IPS DF 4.7 (cell line): Measurements from ENCODE around the gene SMPD2.

Source experiments
- DNase-seq: peaks from one replicate; pipeline ENCODE4 v3.0.0-alpha.2; 2013; ENCODE audit warnings: low spot score; ENCODE audit errors: extremely low read depth

The SMPD2 gene

GRCh38 chr6:109485266-109485935 is 44.9 kb downstream of the SMPD2 start:
- DNase-seq = no peak

GRCh38 chr6:109486068-109486467 is 45.5 kb downstream of the SMPD2 start:
- DNase-seq = no peak

DNA sequence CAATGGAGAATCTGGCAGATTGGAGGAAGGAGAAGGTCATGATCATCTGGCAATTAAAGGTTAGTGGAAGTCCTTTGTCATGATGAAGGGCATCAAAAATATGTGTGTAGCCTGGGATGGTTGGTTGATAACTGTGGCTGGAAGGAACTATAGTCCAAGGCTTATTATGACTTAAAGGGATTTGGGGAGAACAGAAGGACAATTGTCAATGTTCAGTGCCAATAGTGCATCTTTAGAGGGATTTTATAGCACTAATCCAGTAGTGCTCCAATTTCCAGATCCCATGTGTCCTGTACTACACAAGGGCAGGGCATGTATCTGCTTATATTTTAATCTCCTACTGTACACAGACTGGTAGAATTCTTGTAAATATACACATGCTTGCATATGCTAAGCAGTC is 47.5 kb downstream of the SMPD2 start:
- no peak for DNase-seq

- no peak for DNase-seq
Observed at GRCh38 chr6:109490713-109491112, 50.2 kb downstream of the SMPD2 start.

GRCh38 chr6:109491207-109491938 is 50.8 kb downstream of the SMPD2 start:
- DNase-seq = no peak
